Loucy (cell line): ENCODE measurements around the gene KIRREL3.

ENCODE experiments used
- H2AFZ ChIP-seq: fragments of 200-600 bp; sonication (generic); 2 replicates; pipeline ENCODE4 v1.6.0; 2016; ENCODE audit warnings: antibody characterized with exemption, mild to moderate bottlenecking, low read length, moderate library complexity
- H3F3A ChIP-seq: fragments of 200-600 bp; 2 replicates; pipeline ENCODE4 v1.6.0; 2016; ENCODE audit warnings: antibody characterized with exemption, low read depth, mild to moderate bottlenecking
- H3K27me3 ChIP-seq: fragments of 200-600 bp; sonication (generic); 2 replicates; pipeline ENCODE4 v1.6.1; 2014; ENCODE audit warnings: low read length, mild to moderate bottlenecking; ENCODE audit not compliant: insufficient read depth, poor library complexity, severe bottlenecking
- H3K36me3 ChIP-seq: fragments of 200-600 bp; sonication (generic); 2 replicates; pipeline ENCODE4 v1.6.1; 2016; ENCODE audit warnings: low read length; ENCODE audit not compliant: insufficient read depth
- H3K4me1 ChIP-seq: fragments of 200-600 bp; sonication (generic); 2 replicates; pipeline ENCODE4 v1.5.1; 2014; ENCODE audit warnings: low read length, mild to moderate bottlenecking; ENCODE audit not compliant: insufficient read depth, poor library complexity, severe bottlenecking
- H3K4me2 ChIP-seq: fragments of 200-600 bp; sonication (generic); 2 replicates; pipeline ENCODE4 v1.6.0; 2014; ENCODE audit warnings: antibody characterized with exemption, low read length, low read depth, mild to moderate bottlenecking; ENCODE audit not compliant: poor library complexity, severe bottlenecking
- H3K4me3 ChIP-seq: fragments of 200-600 bp; sonication (generic); 2 replicates; pipeline ENCODE4 v1.5.1; 2014; ENCODE audit warnings: low read length, mild to moderate bottlenecking, mixed read lengths; ENCODE audit not compliant: poor library complexity, severe bottlenecking
- H3K79me2 ChIP-seq: fragments of 200-600 bp; sonication (generic); 2 replicates; pipeline ENCODE4 v1.6.1; 2014; ENCODE audit warnings: low read length; ENCODE audit not compliant: insufficient read depth
- H3K9ac ChIP-seq: fragments of 200-600 bp; sonication (generic); 2 replicates; pipeline ENCODE4 v1.6.0; 2014; ENCODE audit warnings: mild to moderate bottlenecking, low read depth, low read length, moderate library complexity; ENCODE audit not compliant: poor library complexity, severe bottlenecking
- H3K9me2 ChIP-seq: fragments of 200-600 bp; sonication (generic); replicated peaks from 2 replicates; pipeline ENCODE4 v1.6.1; 2016; ENCODE audit warnings: low read depth, low read length, mixed read lengths
- H3K9me3 ChIP-seq: fragments of 200-600 bp; sonication (generic); 2 replicates; pipeline ENCODE4 v1.6.1; 2014; ENCODE audit warnings: mild to moderate bottlenecking, antibody characterized with exemption, low read length, low read depth; ENCODE audit not compliant: insufficient read depth
- H4K20me1 ChIP-seq: fragments of 200-600 bp; sonication (generic); 2 replicates; pipeline ENCODE4 v1.6.0; 2014; ENCODE audit warnings: antibody characterized with exemption, low read length, mild to moderate bottlenecking; ENCODE audit not compliant: insufficient read depth, poor library complexity, severe bottlenecking
- EZH2phosphoT487 ChIP-seq: fragments of 200-600 bp; IDR thresholded peaks from 2 replicates; pipeline ENCODE4 v1.6.1; 2018; ENCODE audit warnings: antibody characterized with exemption, mild to moderate bottlenecking, moderate library complexity, borderline replicate concordance
- TF ChIP-seq, protein P1 (sequence below): fragments of 200-600 bp; sonication (generic); conservative IDR thresholded peaks from 2 replicates; pipeline ENCODE4 v1.5.1; 2014; ENCODE audit warnings: mild to moderate bottlenecking, antibody characterized with exemption, low read length

KIRREL3 gene

GRCh38 chr11:126968915-126969314 is 31.7 kb downstream of the KIRREL3 start:
- H3K4me2 ChIP-seq: no peak overlapping the region

DNA sequence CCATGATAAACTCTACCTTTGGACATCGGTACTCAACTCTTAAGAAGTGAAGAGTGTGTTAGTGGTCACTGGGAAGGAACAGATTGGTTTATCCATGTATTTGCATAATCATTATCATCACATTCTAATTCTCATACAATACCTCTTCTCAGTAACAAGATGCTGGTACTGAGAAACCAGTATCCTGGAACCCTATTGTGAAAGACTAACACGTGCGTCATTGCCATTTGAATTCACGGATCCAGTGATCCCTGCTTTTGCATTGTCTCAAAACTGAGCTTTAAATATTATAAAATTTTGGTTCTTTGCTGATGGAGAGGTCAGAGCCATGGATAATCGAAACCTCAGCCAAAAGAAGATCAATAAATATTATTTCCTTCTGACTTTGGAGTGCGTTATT is 35.2 kb downstream of the KIRREL3 start:
- H4K20me1 ChIP-seq: no peaks in the 10 kb centered on the region
- no peak overlapping the region for H3K4me3 ChIP-seq
- H3K79me2 ChIP-seq: no peaks in the 10 kb centered on the region
- no peaks in the 10 kb centered on the region for H3K9me2 ChIP-seq
- H3K4me2 ChIP-seq: no peak overlapping the region
- no peaks in the 10 kb centered on the region for H3F3A ChIP-seq
- H3K4me1 ChIP-seq: no peaks in the 10 kb centered on the region
- H3K9me3 ChIP-seq: no peaks in the 10 kb centered on the region
- H3K36me3 ChIP-seq: no peaks in the 10 kb centered on the region
- H3K9ac ChIP-seq: no peak overlapping the region
- peaks cover 5% of the 10 kb centered on the region for H3K27me3 ChIP-seq
- TF ChIP-seq EZH2phosphoT487: no peak
- TF ChIP-seq, protein P1, sequence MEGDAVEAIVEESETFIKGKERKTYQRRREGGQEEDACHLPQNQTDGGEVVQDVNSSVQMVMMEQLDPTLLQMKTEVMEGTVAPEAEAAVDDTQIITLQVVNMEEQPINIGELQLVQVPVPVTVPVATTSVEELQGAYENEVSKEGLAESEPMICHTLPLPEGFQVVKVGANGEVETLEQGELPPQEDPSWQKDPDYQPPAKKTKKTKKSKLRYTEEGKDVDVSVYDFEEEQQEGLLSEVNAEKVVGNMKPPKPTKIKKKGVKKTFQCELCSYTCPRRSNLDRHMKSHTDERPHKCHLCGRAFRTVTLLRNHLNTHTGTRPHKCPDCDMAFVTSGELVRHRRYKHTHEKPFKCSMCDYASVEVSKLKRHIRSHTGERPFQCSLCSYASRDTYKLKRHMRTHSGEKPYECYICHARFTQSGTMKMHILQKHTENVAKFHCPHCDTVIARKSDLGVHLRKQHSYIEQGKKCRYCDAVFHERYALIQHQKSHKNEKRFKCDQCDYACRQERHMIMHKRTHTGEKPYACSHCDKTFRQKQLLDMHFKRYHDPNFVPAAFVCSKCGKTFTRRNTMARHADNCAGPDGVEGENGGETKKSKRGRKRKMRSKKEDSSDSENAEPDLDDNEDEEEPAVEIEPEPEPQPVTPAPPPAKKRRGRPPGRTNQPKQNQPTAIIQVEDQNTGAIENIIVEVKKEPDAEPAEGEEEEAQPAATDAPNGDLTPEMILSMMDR: no peak
- H2AFZ ChIP-seq: no peak overlapping the region

More at GRCh38 chr11:126968915-126969314, 31.7 kb downstream of the KIRREL3 start:
- H3K4me1 ChIP-seq: no peaks in the 10 kb centered on the region
- no peak overlapping the region for H3K4me3 ChIP-seq
- H3K9me2 ChIP-seq: no peaks in the 10 kb centered on the region
- peaks cover 5% of the 10 kb centered on the region for H3K27me3 ChIP-seq
- H2AFZ ChIP-seq: no peak overlapping the region
- H3K9me3 ChIP-seq: no peaks in the 10 kb centered on the region
- H4K20me1 ChIP-seq: no peaks in the 10 kb centered on the region
- no peaks in the 10 kb centered on the region for H3F3A ChIP-seq
- TF ChIP-seq EZH2phosphoT487: no peak
- TF ChIP-seq, protein P1: peak; percentile 14; the same call in 1 of the 2 replicates
- no peaks in the 10 kb centered on the region for H3K79me2 ChIP-seq
- no peak overlapping the region for H3K9ac ChIP-seq
- no peaks in the 10 kb centered on the region for H3K36me3 ChIP-seq

DNA sequence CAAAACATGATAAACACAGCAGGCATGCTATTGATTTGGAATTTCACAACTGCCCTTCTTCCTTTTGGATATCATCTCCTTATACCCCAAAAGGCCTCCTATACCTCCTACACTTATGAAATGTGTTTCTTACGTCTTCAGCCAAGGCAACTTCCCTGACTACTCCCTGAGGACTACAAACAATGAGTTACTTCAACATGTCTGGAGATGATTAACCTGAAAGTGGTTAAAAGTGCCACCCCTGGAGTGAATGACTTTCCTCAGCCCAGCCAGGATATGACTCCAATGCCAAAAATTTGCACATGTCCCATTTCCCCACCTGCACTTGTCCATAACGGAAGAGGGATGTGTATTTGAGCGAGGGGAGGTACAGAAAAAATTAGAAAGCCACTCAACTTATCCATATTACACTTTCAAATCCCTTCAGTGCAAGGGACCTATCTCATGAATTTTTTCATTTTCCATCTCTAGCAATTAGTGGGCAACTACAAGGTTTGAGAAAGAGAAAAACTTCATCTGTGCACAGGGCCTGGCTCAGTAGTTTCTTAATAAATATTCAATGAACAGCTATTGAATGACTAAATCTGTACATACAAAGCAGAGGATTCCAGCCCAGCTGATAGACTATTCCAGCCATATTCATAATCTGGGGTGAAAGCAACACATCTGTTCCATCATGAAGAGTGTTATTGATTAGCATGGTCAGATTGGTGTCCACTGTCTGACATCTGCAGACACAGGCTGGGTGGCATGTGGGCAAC is 36.8 kb downstream of the KIRREL3 start:
- Histone ChIP-seq H3K4me2 (no peak overlapping the region), H3K4me3 (no peak overlapping the region), H3K4me1 (no peaks in the 10 kb centered on the region), H2AFZ (no peak overlapping the region), H3K79me2 (no peaks in the 10 kb centered on the region), H3K9ac (no peak overlapping the region), H3K9me2 (no peaks in the 10 kb centered on the region), H3K27me3 (peaks cover 5% of the 10 kb centered on the region), H3K36me3 (no peaks in the 10 kb centered on the region), H3F3A (no peaks in the 10 kb centered on the region), H3K9me3 (no peaks in the 10 kb centered on the region), H4K20me1 (no peaks in the 10 kb centered on the region)
- TF ChIP-seq, protein P1: no peak
- no peak for TF ChIP-seq EZH2phosphoT487
